Retinal pigment epithelial cell (primary cell): Measurements from ENCODE around the gene LANCL1.
A peak's percentile ranks its signal among the peaks of the same experiment; 100 is the strongest.
"Not testable (repeated sequence)": the region's sequence is repeated elsewhere in the genome, so short reads cannot be mapped to it uniquely, and the experiment has no call there.

Experiments used
- DNase-seq: peaks from one replicate; pipeline ENCODE4 v3.0.0-alpha.2; 2010; ENCODE audit warnings: low read depth
- H3K4me3 ChIP-seq: 2 replicates; pipeline ENCODE4 v1.5.1; 2011; ENCODE audit warnings: mild to moderate bottlenecking, low read length, control low read depth, moderate library complexity
- TF ChIP-seq, protein P1 (sequence below): conservative IDR thresholded peaks from 2 replicates; pipeline ENCODE4 v1.5.1; 2011; ENCODE audit warnings: low read depth, low read length, control low read depth, inconsistent platforms

Gene LANCL1

DNA sequence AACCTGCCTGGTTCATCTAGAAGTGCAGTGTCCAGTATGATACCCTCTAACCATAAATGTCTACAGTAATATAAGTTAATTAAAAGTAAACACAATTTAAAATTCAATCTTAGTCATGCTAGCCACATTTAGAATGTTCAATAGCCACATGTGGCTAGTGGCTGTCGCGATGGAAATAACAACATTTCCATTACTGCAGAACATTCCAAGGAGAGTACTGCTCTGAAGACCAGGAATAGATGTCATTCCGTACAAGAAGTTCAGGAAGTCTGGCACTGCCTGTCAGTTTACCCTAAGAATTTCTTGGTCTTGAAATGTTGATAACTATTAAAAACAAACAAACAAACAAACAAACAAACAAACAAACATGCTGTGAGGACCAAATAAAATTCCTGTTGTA, 17.2 kb downstream of the LANCL1 start:
- H3K4me3 ChIP-seq, result no peak overlapping the region
- DNase-seq, result no peak
- TF ChIP-seq, protein P1, sequence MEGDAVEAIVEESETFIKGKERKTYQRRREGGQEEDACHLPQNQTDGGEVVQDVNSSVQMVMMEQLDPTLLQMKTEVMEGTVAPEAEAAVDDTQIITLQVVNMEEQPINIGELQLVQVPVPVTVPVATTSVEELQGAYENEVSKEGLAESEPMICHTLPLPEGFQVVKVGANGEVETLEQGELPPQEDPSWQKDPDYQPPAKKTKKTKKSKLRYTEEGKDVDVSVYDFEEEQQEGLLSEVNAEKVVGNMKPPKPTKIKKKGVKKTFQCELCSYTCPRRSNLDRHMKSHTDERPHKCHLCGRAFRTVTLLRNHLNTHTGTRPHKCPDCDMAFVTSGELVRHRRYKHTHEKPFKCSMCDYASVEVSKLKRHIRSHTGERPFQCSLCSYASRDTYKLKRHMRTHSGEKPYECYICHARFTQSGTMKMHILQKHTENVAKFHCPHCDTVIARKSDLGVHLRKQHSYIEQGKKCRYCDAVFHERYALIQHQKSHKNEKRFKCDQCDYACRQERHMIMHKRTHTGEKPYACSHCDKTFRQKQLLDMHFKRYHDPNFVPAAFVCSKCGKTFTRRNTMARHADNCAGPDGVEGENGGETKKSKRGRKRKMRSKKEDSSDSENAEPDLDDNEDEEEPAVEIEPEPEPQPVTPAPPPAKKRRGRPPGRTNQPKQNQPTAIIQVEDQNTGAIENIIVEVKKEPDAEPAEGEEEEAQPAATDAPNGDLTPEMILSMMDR, result no peak

DNA sequence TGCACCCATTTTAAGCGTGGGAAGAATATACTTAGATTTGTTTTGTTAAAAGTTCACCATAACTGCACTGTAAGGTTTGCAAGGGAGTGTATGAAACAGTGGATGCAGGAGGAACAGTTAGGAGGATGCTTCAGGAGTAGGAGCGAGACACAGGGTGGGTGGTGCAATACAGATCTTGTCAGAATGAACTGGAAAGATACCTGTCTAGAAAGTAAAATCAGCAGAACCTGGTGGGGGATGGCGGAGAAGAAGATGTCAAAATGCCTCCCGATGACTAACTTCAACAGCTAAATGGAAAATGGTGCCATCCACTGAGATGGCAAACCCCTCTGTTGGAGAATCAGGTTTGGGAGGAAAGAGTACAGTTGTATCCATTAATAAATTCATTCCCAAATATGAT, 18.2 kb downstream of the LANCL1 start:
- H3K4me3 ChIP-seq, result no peak overlapping the region
- TF ChIP-seq, protein P1, result no peak
- no peak for DNase-seq

DNA sequence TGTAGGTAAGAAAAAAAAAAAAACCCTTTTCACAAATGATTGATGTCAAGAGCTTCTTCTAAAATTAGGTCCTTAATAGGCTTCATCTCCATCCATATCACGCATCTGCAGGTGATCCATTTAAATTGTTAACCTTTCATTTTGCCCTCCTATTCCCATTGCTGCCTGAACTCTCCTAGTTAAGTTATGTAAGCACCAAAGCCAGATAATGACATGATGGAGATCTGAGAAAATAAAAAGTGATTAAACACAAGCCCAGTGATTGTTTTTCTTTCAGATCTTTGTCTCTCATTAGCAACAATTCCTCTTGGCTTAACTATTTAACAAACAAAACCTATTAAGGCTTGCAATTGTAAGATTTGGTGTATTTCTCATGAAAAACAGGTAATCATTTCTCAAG, 20.0 kb downstream of the LANCL1 start:
- TF ChIP-seq, protein P1, result no peak
- no peak for DNase-seq
- no peak overlapping the region for H3K4me3 ChIP-seq

DNA sequence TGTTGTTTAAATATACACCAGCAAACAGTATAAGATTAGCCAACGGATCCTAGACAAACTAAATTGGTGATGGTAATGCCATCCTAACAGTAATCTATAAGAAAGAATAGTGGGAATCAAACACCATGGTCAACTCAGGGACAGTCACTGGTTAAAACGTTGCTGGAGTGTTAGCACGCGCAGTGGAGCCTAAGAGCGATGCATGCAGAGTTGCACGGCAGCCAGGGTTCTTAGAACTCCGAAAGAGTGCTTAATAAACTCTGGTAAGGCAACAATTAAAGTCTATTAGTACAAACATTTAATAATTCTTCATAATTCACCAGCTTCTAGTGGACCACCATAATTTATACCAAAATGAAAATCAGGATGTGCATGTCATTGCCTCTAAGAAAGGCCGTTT, 22.2 kb downstream of the LANCL1 start:
- no peak overlapping the region for H3K4me3 ChIP-seq
- TF ChIP-seq, protein P1, result no peak

DNA sequence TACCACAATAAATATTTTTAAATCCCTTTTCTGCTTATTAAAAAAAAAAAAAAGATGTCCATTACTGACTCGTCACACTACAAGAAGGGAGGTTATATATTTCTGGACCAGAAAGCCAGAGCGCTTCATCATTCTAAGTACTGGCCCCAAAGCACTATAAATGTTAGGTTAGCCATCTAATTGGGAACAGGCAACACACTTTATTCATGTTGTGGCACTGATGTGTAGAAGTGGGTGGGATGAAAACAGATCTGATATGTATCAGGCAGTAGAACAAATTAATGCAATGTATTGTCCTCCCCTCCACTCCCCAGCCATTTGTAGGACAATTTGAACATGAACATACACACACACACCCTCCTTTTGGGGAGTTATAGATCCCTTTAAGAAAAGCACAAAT, 24.4 kb downstream of the LANCL1 start:
- TF ChIP-seq, protein P1, result no peak

More for the DNA sequence above, 22.2 kb downstream of the LANCL1 start:
- no peak for DNase-seq

DNA sequence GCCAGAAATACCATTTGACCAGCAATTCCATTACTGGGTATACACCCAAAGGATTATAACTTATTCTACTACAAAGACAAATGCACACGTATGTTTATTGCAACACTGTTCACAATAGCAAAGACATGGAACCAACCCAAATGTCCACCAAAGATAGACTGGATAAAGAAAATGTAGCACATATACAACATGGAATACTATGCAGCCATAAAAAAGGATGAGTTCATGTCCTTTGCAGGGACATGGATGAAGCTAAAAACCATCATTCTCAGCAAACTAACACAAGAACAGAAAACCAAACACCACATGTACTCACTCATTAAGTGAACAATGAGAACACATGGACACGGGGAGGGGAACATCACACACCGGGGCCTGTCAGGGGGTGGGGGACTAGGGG, 25.6 kb downstream of the LANCL1 start:
- DNase-seq, H3K4me3 ChIP-seq: not testable (repeated sequence)

More for the DNA sequence above, 24.4 kb downstream of the LANCL1 start:
- no peak overlapping the region for H3K4me3 ChIP-seq
- no peak for DNase-seq

DNA sequence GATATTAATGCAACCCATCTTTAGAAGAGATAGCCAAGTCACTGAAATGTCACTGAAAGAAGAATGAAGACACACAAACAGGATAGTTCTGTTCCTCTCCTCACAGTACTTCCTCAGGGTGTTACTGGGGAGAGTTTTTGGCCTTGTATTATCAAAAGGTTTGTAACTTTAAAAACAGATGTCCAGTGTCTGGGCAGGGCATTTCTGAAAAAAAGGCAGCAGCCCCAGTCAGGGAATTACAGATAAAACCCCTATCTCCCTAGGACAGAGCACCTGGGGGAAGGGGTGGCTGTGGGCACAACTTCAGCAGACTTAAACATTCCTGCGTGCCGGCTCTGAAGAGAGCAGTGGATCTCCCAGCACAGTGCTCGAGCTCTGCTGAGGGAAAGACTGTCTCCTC, 30.8 kb downstream of the LANCL1 start:
- H3K4me3 ChIP-seq, result no peak overlapping the region
- DNase-seq, result no peak
- TF ChIP-seq, protein P1, result no peak

DNA sequence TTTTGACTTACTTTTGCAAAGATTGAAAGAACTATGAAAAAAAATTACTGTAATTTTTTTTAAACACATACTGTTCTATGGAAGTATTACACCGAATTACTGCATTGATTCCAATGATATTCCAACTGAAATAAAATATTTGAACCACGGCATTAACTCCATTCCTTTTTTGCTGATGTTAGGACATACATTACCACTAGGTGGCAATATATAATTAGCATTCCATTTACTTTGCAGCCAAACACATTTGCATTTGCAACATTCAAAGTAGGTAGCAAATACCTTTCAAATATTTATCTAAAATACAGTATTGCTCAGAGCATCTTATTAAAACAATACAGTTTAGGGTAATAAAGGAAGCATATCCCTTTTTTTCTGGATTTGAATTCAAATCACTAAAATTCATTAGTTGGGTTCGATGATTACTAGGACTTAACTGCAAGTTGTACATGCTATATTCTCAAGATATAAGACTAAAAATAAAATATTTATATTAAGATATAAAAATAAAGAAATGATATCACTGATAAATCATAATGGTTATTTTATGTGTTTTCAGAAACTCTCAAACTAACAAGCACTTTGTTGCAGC, 31.3 kb downstream of the LANCL1 start:
- TF ChIP-seq, protein P1, result peak; percentile 70
- no peak for DNase-seq
- H3K4me3 ChIP-seq, result no peak overlapping the region
